RWPE2 (cell line): ENCODE results near the gene C18orf63.
A peak's percentile ranks its signal among the peaks of the same experiment; 100 is the strongest.
"Not testable (repeated sequence)": the region's sequence is repeated elsewhere in the genome, so short reads cannot be mapped to it uniquely, and the experiment has no call there.

ENCODE experiments used
- ATAC-seq: fragments of 200-7000 bp; cut with Tn5 transposase; 3 replicates; pipeline ENCODE4 v1.9.1; 2021; ENCODE audit warnings: low read depth
- DNase-seq: peaks from one replicate; pipeline ENCODE4 v3.0.0-alpha.2; 2020; ENCODE audit warnings: low spot score
- H3K27ac ChIP-seq: fragments of 450-650 bp; 2 replicates; pipeline ENCODE4 v1.5.1; 2017; ENCODE audit warnings: mild to moderate bottlenecking; ENCODE audit not compliant: poor library complexity, severe bottlenecking
- H3K27me3 ChIP-seq: fragments of 250-450 bp; sonication (Bioruptor Pico); 2 replicates; pipeline ENCODE4 v1.5.1; 2021; ENCODE audit warnings: mild to moderate bottlenecking, moderate library complexity; ENCODE audit not compliant: insufficient read depth, poor library complexity, severe bottlenecking
- H3K36me3 ChIP-seq: fragments of 250-450 bp; sonication (Bioruptor Pico); 2 replicates; pipeline ENCODE4 v1.5.1; 2020; ENCODE audit warnings: low read depth, mild to moderate bottlenecking, moderate library complexity
- H3K4me1 ChIP-seq: fragments of 250-450 bp; sonication (Bioruptor Pico); 2 replicates; pipeline ENCODE4 v1.5.1; 2021; ENCODE audit warnings: mild to moderate bottlenecking, moderate library complexity; ENCODE audit not compliant: insufficient read depth, poor library complexity, severe bottlenecking
- H3K4me3 ChIP-seq: fragments of 250-450 bp; sonication (Bioruptor Pico); 2 replicates; pipeline ENCODE4 v1.5.1; 2021; ENCODE audit warnings: mild to moderate bottlenecking, moderate library complexity; ENCODE audit not compliant: severe bottlenecking
- H3K9me3 ChIP-seq: fragments of 250-450 bp; sonication (Bioruptor Pico); 2 replicates; pipeline ENCODE4 v1.5.1; 2021; ENCODE audit warnings: mild to moderate bottlenecking, moderate library complexity; ENCODE audit not compliant: severe bottlenecking
- TF ChIP-seq, protein P1 (sequence below): fragments of 450-650 bp; IDR thresholded peaks from one replicate; pipeline ENCODE4 v1.5.1; 2017; ENCODE audit warnings: mild to moderate bottlenecking, moderate library complexity; ENCODE audit not compliant: poor library complexity, severe bottlenecking

The C18orf63 gene

DNA sequence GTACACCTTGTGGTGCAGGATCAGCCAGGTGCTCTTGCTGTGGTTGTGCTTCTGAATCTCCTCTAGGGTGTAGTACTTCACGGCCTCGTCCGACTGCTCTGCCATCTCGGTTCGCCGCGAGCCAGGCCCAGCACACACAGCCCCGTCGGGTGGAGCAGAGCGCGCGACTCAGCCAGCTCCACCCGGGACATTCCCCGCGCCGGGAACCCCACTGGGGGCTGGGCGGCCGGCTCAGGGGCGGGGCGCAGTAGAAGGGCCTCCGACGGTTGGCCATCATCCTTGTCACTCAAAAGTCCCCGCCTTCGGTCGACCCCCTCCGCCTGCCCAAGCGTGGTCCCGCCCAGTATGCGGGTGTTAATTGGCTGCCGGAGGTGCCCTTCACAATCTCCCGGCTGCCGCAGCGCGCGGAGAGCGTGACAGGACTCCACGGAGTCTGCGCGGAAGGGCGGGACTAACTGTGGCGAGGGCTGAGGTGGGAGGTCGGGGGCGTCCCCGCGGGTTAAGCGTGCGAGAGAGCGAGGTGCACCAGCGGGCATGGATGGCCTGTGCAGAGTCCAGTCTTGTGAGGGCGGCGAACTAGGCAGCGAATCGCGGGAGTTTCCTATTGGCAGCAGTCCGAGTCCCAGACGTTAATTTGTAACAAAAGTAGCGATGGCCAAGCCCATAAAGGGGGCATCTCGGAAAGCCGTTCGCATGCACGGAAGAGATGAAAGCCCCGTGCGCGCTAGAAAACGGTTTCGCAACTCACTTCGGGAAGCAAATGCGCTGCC, 23.7 kb upstream of the C18orf63 start, which contains the start of gene CYB5A:
Gene CYB5A, minus strand, starts transcription at position 193 of the 770 bp plus-strand sequence. Its CDS starts 88 bp downstream, at position 105.
- ATAC-seq (peak; percentile 98), DNase-seq (peak; percentile 94)
- H3K9me3 ChIP-seq: no peaks in the 10 kb centered on the region
- H3K36me3 ChIP-seq: no peaks in the 10 kb centered on the region
- H3K27ac ChIP-seq: no peak within 1 kb of the TSS
- no peaks in the 10 kb centered on the region for H3K4me1 ChIP-seq
- no peaks in the 10 kb centered on the region for H3K27me3 ChIP-seq
- H3K4me3 ChIP-seq: peak within 1 kb of the TSS; percentile 71
- TF ChIP-seq, protein P1, sequence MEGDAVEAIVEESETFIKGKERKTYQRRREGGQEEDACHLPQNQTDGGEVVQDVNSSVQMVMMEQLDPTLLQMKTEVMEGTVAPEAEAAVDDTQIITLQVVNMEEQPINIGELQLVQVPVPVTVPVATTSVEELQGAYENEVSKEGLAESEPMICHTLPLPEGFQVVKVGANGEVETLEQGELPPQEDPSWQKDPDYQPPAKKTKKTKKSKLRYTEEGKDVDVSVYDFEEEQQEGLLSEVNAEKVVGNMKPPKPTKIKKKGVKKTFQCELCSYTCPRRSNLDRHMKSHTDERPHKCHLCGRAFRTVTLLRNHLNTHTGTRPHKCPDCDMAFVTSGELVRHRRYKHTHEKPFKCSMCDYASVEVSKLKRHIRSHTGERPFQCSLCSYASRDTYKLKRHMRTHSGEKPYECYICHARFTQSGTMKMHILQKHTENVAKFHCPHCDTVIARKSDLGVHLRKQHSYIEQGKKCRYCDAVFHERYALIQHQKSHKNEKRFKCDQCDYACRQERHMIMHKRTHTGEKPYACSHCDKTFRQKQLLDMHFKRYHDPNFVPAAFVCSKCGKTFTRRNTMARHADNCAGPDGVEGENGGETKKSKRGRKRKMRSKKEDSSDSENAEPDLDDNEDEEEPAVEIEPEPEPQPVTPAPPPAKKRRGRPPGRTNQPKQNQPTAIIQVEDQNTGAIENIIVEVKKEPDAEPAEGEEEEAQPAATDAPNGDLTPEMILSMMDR: no peak

DNA sequence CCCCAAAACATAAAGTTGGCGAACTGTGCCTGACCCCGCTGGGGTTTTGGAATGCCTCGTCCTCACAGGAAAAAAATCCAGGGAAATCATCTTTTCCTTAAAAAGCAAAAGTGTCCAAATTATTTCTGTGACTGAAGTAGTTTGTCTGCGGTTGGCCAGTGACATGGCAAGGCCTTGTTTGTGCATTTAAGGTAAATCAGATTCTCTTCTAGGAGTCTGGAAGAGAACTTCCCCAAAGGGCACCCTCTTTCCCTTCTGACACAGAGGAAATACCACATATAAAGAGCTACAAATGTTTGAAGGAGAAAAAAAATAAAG, 23.1 kb upstream of the C18orf63 start:
- Histone ChIP-seq H3K27ac (no peak overlapping the region), H3K4me3 (peak overlapping the region; percentile 71), H3K9me3 (no peaks in the 10 kb centered on the region), H3K27me3 (no peaks in the 10 kb centered on the region), H3K4me1 (no peaks in the 10 kb centered on the region), H3K36me3 (no peaks in the 10 kb centered on the region)
- ATAC-seq: no peak
- no peak for DNase-seq
- TF ChIP-seq, protein P1: no peak

DNA sequence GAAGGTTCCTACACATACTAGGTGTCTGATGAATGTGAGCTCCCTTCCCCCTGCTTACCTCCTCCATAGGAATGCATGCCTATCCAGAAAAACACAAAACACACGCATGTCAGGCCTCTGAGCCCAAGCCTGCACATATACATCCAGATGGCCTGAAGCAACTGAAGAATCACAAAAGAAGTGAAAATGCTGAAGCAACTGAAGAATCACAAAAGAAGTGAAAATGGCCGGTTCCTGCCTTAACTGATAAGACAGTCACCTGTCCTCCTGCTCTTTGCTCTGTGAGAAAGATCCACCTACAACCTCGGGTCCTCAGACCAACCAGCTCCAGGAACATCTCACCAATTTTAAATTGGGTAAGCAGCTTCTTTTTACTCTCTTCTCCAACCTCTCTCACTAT, 22.7 kb upstream of the C18orf63 start:
- DNase-seq, H3K4me3 ChIP-seq, H3K27me3 ChIP-seq, H3K27ac ChIP-seq, H3K9me3 ChIP-seq, ATAC-seq, H3K4me1 ChIP-seq, H3K36me3 ChIP-seq: not testable (repeated sequence)

DNA sequence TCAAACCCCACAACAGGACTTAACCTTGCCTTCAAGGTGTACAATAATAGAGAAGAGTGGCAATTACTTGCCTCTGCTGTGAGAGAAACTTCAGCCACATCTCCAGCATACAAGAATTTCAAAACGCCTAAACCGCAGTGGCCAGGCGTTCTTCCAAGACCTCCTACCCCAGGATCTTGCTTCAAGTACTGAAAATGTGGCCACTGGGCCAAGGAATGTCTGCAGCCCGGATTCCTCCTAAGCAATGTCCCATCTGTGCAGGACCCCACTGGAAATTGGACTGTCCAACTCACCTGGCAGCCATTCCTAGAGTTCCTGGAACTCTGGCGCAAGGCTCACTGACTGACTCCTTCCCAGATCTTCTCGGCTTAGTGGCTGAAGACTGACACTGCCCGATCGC, 21.1 kb upstream of the C18orf63 start:
- Histone ChIP-seq H3K27me3 (no peaks in the 10 kb centered on the region), H3K36me3 (no peaks in the 10 kb centered on the region), H3K4me3 (no peak overlapping the region), H3K9me3 (no peaks in the 10 kb centered on the region), H3K4me1 (no peaks in the 10 kb centered on the region), H3K27ac (no peak overlapping the region)
- TF ChIP-seq, protein P1: no peak
- DNase-seq (no peak), ATAC-seq (no peak)

DNA sequence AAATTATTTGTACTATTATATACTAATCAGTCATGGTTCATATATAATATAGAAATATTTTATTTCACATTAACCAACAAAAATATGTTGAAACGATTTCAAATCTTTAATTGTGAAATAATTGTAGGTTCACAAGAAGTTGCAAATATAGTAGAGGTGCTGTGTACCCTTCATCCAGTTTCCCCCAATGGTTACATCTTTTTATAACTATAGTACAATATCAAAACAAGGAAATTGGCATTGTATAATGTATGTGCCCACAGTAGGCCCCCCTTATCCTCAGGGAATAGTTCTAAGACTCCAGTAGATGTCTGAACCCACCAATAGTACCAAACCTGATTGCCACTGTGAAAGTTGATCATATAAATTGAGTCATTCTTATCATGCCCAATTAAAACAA, 16.5 kb upstream of the C18orf63 start:
- Histone ChIP-seq H3K27me3 (no peaks in the 10 kb centered on the region), H3K27ac (no peak overlapping the region), H3K4me1 (no peaks in the 10 kb centered on the region), H3K36me3 (no peaks in the 10 kb centered on the region), H3K4me3 (no peak overlapping the region), H3K9me3 (no peaks in the 10 kb centered on the region)
- ATAC-seq (no peak), DNase-seq (no peak)
- TF ChIP-seq, protein P1: no peak
